GM12875 (cell line): ENCODE results near the gene GPC4.

Source experiments
- H3K4me3 ChIP-seq: one replicate; pipeline ENCODE4 v1.5.1; 2011; ENCODE audit warnings: low read depth, low read length, control low read depth
- CTCF ChIP-seq: IDR thresholded peaks from 2 replicates; pipeline ENCODE4 v1.5.1; 2011; ENCODE audit warnings: low read depth, mild to moderate bottlenecking, control low read depth, inconsistent platforms, low read length, moderate library complexity, borderline replicate concordance; ENCODE audit not compliant: insufficient read depth

Gene GPC4

GRCh38 chrX:133440797-133441163, 25.5 kb upstream of the GPC4 start:
- no peak for TF ChIP-seq CTCF
- no peak overlapping the region for H3K4me3 ChIP-seq

- no peak overlapping the region for H3K4me3 ChIP-seq
- TF ChIP-seq CTCF, result no peak
These were observed 24.9 kb upstream of the GPC4 start for GRCh38 chrX:133440081-133440796.

GRCh38 chrX:133437766-133438165, 22.5 kb upstream of the GPC4 start:
- no peak overlapping the region for H3K4me3 ChIP-seq
- TF ChIP-seq CTCF, result no peak

GRCh38 chrX:133437356-133437755, 22.1 kb upstream of the GPC4 start:
- TF ChIP-seq CTCF, result no peak
- no peak overlapping the region for H3K4me3 ChIP-seq

- H3K4me3 ChIP-seq, result no peak overlapping the region
- no peak for TF ChIP-seq CTCF
These were observed 20.3 kb upstream of the GPC4 start for GRCh38 chrX:133435544-133436124.

GRCh38 chrX:133434197-133434820, 19.0 kb upstream of the GPC4 start:
- H3K4me3 ChIP-seq, result no peak overlapping the region
- TF ChIP-seq CTCF, result no peak

- TF ChIP-seq CTCF, result no peak
These were observed 4.6 kb upstream of the GPC4 start for GRCh38 chrX:133419911-133420310.

More at GRCh38 chrX:133419911-133420310, 4.6 kb upstream of the GPC4 start:
- no peak overlapping the region for H3K4me3 ChIP-seq
